Chondrocyte (in vitro differentiated cells): ENCODE measurements around the gene TUBA3C. TPM values are rescaled to one million over a fixed set of nuclear protein-coding genes. Genes with fewer than 3 reads are reported as not detected.

Experiments used
- DNase-seq: peaks from one replicate; pipeline ENCODE4 v3.0.0; 2021; ENCODE audit warnings: mixed read lengths, low spot score
- H3K27ac Mint-ChIP-seq: one replicate; pipeline ENCODE4 v1.8.0; 2021; ENCODE audit warnings: mild to moderate bottlenecking, moderate library complexity, mixed read lengths; ENCODE audit not compliant: unreplicated experiment
- H3K27me3 Mint-ChIP-seq: 2 replicates; pipeline ENCODE4 v1.8.0; 2021; ENCODE audit warnings: low read depth, mixed read lengths
- H3K36me3 Mint-ChIP-seq: 2 replicates; pipeline ENCODE4 v1.8.0; 2021; ENCODE audit warnings: low read depth, mixed read lengths
- H3K4me1 Mint-ChIP-seq: 2 replicates; pipeline ENCODE4 v1.8.0; 2021; ENCODE audit warnings: low read depth, mild to moderate bottlenecking, mixed read lengths
- H3K4me3 Mint-ChIP-seq: one replicate; pipeline ENCODE4 v1.8.0; 2021; ENCODE audit warnings: mild to moderate bottlenecking, moderate library complexity, mixed read lengths; ENCODE audit not compliant: unreplicated experiment
- H3K9me3 Mint-ChIP-seq: 2 replicates; pipeline ENCODE4 v1.8.0; 2021; ENCODE audit warnings: low read depth, mixed read lengths
- total RNA-seq: library from RNA; stranded (reverse); gene quantifications from 3 replicates; pipeline ENCODE4 v1.2.1, GENCODE V29; 2021
- TF ChIP-seq, protein P1 (sequence below): fragments of 200-600 bp; sonication (generic); IDR thresholded peaks from 2 replicates; pipeline ENCODE4 v1.5.0; 2021; ENCODE audit warnings: antibody characterized with exemption, mild to moderate bottlenecking, moderate library complexity

Gene TUBA3C
- total RNA-seq, 1 donor from 2014 or later, result not detected

DNA sequence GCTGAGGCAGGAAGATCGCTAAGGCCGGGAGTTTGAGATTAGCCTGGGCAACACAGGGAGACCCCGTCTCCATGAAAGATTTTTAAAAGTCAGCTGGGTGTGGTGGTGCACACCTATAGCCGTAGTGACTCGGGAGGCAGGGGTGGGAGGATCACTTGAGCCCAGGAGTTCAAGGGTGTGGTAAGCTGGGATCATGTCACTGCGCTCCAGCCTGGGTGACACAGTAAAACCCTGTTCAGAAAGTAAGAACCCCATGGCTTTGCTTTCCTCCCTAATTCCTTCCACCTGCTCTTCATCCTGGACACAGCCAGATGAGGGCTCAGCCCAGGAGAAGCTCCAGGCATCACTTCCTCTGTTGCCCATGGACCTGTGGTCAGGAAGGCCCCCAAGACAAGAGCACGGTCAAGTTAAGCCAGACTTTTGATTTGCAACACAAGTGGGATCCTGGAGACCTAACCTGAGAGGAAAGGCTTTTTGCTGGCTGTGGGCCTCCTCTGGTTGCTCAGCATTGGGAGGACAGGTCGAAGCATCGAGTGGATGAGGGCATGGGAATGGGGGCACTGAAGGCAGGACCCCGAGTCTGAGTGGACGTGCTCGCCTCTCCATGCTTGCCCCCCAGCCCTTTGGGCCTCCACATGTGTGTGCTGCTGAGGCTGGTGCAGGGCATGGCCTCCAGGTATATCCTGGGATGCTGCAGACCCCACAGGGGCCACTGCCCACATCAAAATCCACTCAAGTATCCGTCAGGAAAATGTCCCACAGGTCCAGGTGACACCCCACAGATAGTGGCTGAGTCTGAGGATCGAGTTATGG is 25.4 kb downstream of the TUBA3C start:
- peaks cover 32% of the 10 kb centered on the region for H3K9me3 Mint-ChIP-seq
- no peaks in the 10 kb centered on the region for H3K36me3 Mint-ChIP-seq
- no peak for DNase-seq
- TF ChIP-seq, protein P1, sequence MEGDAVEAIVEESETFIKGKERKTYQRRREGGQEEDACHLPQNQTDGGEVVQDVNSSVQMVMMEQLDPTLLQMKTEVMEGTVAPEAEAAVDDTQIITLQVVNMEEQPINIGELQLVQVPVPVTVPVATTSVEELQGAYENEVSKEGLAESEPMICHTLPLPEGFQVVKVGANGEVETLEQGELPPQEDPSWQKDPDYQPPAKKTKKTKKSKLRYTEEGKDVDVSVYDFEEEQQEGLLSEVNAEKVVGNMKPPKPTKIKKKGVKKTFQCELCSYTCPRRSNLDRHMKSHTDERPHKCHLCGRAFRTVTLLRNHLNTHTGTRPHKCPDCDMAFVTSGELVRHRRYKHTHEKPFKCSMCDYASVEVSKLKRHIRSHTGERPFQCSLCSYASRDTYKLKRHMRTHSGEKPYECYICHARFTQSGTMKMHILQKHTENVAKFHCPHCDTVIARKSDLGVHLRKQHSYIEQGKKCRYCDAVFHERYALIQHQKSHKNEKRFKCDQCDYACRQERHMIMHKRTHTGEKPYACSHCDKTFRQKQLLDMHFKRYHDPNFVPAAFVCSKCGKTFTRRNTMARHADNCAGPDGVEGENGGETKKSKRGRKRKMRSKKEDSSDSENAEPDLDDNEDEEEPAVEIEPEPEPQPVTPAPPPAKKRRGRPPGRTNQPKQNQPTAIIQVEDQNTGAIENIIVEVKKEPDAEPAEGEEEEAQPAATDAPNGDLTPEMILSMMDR, result no peak
- H3K27me3 Mint-ChIP-seq, result no peaks in the 10 kb centered on the region
- H3K27ac Mint-ChIP-seq, result no peak overlapping the region
- H3K4me1 Mint-ChIP-seq, result no peaks in the 10 kb centered on the region
- H3K4me3 Mint-ChIP-seq, result no peak overlapping the region

DNA sequence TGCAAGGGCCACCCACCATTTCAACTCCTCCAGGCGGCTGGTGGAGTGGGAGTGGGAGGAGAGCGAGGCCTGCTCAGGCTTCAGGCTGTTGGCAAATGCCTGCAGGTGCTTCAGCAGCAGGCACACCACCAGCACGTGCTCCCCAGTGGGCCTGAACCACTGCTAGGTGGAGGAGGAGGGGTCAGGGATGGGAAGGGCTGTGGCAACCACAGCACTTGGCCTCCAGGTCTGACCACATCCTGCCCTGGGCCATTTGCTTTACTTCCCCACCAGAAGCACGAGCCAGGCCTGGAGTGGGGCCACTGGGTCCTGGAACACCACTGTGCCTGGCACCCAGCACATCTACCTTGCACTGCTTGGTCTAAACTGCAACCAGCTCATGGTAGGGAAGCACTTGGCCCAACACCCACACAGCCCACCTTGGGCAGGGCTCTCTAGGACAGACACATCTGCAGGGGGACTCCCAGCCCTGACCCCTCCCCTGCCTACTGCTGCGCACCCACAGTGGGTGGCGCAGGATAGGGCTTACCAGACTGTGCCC is 26.2 kb downstream of the TUBA3C start:
- H3K4me3 Mint-ChIP-seq, result no peak overlapping the region
- DNase-seq, result no peak
- H3K27me3 Mint-ChIP-seq, result no peaks in the 10 kb centered on the region
- H3K4me1 Mint-ChIP-seq, result no peaks in the 10 kb centered on the region
- no peaks in the 10 kb centered on the region for H3K36me3 Mint-ChIP-seq
- peaks cover 39% of the 10 kb centered on the region for H3K9me3 Mint-ChIP-seq
- H3K27ac Mint-ChIP-seq, result no peak overlapping the region
- TF ChIP-seq, protein P1, result no peak

DNA sequence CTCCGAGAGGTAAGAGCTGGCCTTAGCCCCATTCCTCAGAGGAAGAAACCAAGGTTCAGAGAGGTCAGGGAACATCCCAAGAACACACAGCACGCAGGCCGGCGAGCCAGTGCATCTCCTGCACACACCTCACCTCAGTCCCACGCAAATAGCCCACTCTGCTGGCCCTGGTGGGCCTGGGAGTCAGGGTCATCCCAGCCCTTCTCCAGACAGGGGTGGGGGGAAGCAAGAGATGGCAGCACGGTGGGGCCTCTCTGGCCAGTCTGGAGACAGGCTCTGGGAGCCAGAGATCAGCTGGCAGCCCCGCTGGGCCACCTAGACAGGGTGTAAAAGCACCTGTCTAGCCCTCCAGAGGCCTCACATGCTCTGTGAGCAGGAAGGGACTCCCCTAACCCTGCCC is 26.8 kb downstream of the TUBA3C start:
- H3K27ac Mint-ChIP-seq, result no peak overlapping the region
- H3K27me3 Mint-ChIP-seq, result no peaks in the 10 kb centered on the region
- H3K4me1 Mint-ChIP-seq, result no peaks in the 10 kb centered on the region
- TF ChIP-seq, protein P1, result no peak
- no peaks in the 10 kb centered on the region for H3K36me3 Mint-ChIP-seq
- no peak for DNase-seq
- peaks cover 43% of the 10 kb centered on the region for H3K9me3 Mint-ChIP-seq
- no peak overlapping the region for H3K4me3 Mint-ChIP-seq

DNA sequence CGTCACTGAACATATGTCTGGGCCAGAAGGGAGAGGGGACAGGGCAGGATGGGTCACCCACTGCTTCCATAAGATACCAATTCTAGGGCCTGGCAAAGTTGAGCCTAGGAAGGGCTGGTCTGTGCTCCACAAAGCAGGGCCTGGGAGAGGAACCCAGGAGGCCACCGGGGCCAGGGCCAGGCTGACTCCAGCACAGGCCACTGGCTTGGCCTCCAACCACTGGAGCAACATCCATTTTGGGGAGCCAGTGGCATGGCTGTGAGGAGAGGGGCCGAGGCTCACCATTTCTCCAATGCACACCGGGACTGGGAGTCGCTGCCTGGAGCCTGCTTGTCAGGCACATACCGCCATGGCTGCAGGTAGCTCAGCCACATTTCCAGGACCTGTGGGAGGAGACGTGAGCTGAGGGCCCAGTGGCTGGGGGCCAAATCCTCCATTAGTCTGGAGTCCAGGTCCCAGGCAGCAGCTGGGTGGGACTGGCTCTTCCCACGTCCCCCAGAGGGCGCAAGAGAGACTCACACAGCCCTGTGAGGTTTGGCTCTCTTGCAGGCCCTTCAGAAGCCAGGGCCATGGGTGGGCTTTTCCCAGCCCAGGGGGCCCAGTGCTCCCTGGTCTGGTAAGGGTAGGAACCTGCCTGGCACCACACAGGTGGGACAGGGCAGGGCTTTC is 27.7 kb downstream of the TUBA3C start:
- no peak overlapping the region for H3K27ac Mint-ChIP-seq
- H3K9me3 Mint-ChIP-seq, result peaks cover 42% of the 10 kb centered on the region
- DNase-seq, result no peak
- TF ChIP-seq, protein P1, result no peak
- H3K4me3 Mint-ChIP-seq, result no peak overlapping the region
- no peaks in the 10 kb centered on the region for H3K27me3 Mint-ChIP-seq
- no peaks in the 10 kb centered on the region for H3K4me1 Mint-ChIP-seq
- no peaks in the 10 kb centered on the region for H3K36me3 Mint-ChIP-seq

DNA sequence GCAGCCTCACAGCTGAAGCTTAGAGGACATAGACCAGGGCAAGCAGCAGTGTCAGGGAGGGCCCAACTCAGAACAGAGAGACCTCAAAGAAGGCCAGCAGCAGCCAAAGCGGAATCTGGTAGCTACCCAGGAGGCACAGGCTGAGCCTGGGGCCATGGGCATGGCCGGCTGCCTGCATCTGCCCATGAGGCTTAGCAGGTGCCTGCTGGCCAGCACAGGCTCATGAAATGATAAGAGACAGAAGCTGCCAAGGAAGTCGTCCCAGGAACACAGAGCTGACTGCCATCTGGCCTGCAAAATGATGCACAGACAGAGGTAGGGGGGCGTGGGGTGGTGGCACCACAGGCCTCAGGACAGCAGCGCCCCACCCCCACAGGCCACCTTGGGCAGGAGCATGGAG is 29.2 kb downstream of the TUBA3C start:
- H3K9me3 Mint-ChIP-seq, result peaks cover 47% of the 10 kb centered on the region
- no peak overlapping the region for H3K4me3 Mint-ChIP-seq

More for the DNA sequence above, 29.2 kb downstream of the TUBA3C start:
- TF ChIP-seq, protein P1, result no peak
- Mint-ChIP-seq H3K27ac (no peak overlapping the region), H3K36me3 (no peaks in the 10 kb centered on the region), H3K4me1 (no peaks in the 10 kb centered on the region), H3K27me3 (no peaks in the 10 kb centered on the region)
- no peak for DNase-seq
